T-helper 2 cell (primary cell): Measurements from ENCODE around the gene WDR46.
"Not testable (repeated sequence)": the region's sequence is repeated elsewhere in the genome, so short reads cannot be mapped to it uniquely, and the experiment has no call there.

Experiments
- DNase-seq, 5 experiments: peaks; one replicate each; pipeline versions ENCODE4 v3.0.0 to v3.0.0-alpha.2; 2012 to 2022

The WDR46 gene

DNA sequence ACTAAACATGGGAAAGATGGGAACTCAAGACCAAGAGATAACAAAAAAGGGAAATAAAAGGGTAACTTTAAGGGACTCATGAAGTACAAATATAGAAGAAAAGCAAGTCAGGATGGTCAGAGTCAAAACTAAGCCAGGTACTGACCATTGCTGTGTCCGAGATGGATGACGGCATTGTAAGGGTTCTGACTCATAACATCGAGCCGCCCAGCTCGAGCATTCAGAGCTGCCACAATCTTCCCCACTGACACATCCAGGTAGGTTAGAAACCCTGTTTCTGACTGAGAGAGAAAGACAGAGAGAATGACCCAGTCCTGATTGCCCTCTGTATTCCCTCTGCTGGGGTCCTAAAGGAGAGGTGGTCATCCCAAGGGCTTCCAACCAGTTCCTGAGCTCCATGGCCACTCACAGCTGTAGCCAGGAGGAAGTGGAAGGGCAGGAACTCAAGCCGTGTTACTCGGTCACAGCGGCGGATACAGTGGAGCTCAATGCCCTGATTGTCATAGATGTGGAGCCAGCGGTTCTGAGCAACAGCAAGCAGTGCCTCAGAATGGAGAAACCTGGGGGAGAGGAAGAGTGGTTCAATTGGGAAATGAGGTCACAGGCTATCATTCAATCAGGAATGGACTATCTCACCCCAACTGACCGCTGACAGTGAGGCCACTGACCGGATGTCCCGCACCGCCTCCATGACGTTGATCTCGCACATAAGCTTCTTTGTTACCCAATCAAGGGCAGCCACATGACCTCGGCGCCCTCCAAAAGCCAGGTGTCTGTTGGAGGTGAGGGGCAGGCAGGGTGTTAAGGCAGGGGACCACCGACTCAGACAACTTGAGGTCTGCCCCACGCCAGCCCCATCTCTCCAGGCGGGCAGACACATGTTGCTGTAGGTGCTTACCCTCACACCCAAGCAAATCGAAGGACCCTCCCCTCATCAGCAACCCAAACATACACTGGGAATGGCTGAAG is 1.8 kb downstream of the WDR46 start:
- DNase-seq = no peak

DNA sequence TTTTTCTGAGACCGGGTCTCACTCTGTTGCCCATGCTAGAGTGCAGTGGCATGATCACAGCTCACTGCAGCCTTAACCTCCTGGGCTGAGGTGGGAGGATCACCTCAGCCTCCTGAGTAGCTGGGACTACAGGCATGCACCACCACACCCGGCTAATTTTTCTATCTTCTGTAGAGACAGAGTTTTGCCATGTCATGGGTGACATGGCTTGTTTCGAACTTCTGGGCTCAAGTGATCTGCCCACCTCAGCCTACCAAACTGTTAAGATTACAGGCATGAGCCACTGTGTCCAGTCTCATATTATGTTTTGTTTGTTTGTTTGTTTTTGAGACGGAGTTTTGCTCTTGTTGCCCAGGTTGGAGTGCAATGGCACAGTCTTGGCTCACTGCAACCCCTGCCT is 3.8 kb downstream of the WDR46 start:
- not testable (repeated sequence) for DNase-seq

DNA sequence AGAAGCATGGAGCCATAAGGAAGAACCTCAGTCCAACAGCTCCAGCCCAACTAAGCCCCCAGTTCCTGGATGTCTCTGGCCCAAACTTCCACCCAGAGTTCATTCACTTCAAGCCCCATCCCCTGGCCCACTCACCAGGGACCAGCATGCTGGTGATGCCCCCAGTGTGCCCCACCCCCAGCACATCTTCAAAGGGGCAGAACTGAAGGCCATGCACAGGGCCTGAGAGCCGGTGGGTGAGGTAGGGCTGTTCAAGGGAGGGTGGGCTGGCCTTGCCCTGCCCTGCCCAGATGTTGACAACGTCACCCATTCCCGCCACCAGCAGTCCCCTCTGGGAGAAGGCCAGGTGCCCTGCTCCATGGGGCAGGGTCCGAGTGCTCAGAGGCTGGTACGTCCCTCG is 8.5 kb downstream of the WDR46 start:
- no peak for DNase-seq

DNA sequence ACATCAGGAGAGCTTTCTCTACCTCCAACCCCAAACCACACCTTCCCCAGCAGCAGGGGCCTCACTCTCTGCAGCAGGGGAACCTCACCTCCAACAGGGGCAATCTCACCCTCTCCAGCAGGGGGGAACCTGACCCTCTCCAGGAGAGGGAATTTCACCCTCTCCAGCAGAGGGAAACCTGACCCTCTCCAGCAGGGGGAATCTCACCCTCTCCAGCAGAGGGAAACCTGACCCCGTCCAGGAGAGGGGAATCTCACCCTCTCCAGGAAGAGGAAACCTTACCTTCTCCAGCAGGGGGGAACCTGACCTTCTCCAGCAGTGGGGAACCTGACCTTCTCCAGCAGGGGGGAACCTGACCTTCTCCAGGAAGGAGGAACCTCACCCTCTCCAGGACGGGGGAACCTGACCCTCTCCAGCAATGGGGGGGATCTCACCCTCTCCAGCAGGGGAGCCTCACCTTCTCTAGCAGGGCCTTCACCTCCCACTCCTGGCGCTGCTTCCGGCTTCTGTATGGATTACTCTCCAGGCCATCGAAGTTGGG is 9.0 kb downstream of the WDR46 start:
- peak in 1 of 5 experiments; percentile 15 for DNase-seq

DNA sequence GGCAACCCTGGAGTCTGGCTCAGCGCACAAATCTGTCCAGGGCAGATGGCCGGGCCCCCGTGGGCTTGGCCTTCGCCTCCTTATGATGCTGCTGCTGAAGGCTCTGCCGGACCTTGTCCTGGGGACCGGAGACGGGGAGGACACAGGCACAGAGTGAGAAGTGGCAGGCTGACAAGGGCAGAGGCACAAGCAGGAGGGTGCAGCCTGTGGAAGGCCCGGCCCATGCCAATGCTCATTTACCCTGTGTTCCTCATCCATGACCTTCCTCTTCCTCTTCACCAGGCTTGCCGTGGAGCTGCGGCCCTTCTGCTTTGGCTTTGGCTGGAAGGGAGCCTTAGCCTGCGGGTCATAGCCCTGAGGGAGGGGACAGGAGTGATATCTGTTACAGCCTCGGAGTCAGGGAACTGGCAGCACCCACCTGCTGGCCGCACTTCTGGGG is 9.8 kb downstream of the WDR46 start:
- no peak for DNase-seq

DNA sequence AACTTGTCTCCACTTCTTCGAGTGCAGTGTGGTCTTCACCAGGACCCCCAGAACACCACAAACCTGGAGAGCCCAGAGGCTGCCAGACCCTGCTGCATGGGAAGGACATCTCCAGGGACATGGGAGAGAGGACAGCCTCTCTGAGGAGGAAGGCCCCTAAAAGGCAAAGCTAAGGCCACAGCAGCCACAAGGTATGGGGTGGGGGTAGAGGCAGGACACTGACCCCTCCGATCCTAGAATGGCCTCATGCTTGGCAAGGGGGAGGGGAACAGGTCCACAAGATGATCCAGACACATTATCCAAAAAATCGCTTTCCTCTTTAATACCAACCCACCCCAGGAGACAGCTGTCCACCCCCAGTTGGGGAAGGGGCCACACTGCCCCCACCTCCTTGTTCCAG is 10.2 kb downstream of the WDR46 start:
- no peak for DNase-seq

DNA sequence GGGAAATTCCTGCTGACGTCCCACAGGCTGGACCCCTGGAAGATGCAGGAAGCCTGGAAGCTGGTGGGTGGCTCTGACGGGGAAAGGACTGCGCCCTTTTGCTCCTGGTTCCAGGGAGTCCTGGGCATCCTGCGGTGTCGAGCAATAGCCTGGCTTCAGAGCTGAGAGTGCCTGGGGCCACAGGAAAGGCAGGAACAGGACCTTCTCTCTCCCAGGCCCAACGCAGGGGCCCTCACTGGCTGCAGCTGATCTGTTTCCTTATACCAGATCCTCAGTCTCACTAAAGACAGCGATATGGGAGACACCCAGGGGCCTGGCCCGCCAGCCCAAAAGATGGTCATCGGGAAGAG is 10.7 kb downstream of the WDR46 start:
- DNase-seq = no peak

DNA sequence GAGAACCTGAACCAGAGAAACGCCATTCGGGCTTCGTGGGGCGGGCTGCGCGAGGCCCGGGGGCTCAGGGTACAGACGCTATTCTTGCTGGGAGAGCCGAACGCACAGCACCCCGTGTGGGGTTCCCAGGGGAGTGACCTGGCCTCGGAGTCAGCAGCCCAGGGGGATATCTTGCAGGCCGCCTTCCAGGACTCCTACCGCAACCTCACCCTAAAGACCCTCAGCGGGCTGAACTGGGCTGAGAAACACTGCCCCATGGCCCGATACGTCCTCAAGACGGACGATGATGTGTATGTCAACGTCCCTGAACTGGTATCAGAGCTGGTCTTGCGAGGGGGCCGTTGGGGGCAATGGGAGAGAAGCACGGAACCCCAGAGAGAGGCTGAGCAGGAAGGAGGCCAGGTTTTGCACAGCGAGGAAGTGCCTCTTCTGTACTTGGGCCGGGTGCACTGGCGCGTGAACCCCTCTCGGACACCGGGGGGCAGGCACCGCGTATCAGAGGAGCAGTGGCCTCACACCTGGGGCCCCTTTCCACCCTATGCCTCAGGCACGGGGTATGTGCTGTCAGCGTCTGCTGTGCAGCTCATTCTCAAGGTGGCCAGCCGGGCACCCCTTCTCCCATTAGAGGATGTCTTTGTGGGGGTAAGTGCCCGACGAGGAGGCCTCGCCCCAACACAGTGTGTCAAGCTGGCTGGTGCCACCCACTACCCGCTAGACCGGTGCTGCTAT is 11.2 kb downstream of the WDR46 start:
- peak in 1 of 5 experiments; percentile 57 for DNase-seq

DNA sequence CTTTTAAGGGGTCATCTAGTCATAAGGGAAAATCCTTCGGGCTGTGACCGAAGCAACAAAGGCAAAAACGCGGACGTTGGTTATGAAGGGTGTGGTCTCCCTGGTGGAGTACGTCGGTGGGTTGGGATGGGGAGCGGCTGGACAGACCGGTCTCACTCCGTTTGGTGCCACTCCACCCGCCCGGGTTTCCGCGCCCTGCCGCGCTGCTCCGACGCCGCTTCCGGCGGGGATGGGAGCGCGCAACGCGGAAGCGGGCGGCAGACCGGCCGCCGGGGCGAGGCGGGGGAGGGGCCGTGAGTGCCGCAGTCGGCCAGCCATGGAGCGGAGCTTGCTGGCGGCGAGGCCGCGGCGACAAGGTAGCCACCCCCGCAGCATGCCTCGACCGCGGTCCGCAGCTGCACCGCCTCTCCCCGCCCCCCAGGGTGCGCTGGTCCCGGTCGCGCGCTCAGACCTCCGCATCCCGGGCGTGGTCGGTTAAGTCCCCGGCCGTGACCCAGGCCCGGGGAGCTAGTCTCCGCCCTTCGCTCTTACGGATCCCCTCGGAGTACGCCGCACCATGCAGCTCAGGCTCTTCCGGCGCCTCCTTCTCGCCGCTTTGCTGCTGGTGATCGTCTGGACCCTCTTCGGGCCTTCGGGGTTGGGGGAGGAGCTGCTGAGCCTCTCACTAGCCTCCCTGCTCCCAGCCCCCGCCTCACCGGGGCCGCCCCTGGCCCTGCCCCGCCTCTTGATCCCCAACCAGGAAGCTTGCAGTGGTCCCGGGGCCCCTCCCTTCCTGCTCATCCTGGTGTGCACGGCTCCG is 12.0 kb downstream of the WDR46 start, which contains the start of gene B3GALT4:
B3GALT4 (plus strand) TSS at position 260 of the 799 bp plus-strand sequence; CDS start at position 557, 297 bp downstream.
- DNase-seq = peak; percentile 43 to 90 (median 63)

DNA sequence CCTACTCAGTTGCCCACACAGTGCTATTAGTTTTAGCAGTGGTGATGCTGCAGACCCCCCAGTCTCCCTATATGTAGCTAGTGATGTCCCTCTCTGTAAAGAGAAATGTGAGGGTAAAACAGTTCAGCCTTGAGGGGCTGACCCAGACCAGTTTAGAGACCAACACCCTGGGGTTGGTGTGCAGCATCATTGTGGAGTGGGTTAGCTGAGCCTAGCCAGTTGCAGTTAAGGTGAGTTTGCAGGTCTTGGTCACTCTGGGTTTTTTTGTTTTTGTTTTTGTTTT is 12.5 kb downstream of the WDR46 start:
- DNase-seq = no peak

DNA sequence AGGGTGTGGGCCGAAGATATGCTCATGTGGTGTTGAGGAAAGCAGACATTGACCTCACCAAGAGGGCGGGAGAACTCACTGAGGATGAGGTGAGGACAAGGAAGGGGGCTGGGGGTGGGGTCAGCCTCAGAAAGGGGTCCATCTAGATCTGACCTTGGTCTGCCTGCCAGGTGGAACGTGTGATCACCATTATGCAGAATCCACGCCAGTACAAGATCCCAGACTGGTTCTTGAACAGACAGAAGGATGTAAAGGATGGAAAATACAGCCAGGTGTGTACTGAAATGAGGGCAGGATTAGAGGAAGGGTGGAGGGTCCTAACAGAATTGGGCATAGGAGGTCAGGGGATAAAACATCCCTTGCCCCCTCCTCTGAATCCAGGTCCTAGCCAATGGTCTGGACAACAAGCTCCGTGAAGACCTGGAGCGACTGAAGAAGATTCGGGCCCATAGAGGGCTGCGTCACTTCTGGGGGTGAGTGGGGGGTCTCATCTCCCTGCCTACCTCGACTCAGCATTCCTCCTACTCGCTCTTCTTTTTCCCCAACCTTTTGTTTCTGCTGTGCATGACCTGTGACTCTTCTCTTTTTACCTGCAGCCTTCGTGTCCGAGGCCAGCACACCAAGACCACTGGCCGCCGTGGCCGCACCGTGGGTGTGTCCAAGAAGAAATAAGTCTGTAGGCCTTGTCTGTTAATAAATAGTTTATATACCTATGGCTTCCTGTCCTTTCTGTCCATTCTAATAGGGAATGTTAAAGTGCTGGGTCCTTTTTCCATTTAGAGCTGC is 13.1 kb downstream of the WDR46 start:
- DNase-seq = not testable (repeated sequence)

DNA sequence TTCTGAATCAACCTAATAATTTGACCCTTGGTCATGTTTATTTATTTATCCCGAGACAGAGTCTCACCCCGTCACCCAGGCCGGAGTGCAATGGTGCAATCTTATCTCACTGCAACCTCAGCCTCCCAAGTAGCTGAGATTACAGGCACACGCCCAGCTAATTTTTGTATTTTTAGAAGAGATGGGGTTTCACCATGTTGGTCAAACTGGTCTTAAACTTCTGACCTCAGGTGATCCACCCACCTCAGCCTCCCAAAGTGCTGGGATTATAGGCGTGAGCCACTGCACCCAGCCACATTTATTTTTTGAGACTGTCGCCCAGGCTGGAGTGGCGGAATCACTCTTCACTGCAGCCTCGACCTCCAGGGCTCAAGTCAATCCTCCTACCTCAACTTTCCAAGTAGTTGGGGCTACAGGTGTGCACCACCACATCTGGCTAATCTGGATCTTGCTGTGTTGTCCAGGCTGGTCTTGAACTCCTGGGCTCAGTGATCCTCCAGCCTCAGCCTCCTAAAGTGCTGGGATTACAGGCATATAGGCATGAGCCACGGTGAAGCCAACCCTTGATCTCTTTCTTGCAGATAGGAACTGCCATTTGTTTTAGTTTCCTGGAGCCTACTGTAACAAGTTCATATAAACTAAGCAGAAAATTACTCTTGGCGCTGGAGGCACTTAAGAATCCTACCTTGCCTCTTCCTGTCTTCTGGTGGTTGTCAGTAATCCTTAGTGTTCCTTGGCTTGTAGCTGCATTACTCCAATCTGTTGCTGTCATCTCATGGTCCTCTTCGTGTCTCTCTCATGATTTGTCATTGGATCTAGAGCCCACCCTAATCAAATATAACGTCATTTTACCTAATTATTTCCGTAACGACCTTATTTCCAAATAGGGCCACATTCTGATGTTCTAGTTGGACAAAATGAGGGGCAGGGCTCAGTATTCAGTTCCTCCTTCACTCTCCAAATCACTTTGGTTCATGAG is 14.8 kb downstream of the WDR46 start:
- DNase-seq = no peak

DNA sequence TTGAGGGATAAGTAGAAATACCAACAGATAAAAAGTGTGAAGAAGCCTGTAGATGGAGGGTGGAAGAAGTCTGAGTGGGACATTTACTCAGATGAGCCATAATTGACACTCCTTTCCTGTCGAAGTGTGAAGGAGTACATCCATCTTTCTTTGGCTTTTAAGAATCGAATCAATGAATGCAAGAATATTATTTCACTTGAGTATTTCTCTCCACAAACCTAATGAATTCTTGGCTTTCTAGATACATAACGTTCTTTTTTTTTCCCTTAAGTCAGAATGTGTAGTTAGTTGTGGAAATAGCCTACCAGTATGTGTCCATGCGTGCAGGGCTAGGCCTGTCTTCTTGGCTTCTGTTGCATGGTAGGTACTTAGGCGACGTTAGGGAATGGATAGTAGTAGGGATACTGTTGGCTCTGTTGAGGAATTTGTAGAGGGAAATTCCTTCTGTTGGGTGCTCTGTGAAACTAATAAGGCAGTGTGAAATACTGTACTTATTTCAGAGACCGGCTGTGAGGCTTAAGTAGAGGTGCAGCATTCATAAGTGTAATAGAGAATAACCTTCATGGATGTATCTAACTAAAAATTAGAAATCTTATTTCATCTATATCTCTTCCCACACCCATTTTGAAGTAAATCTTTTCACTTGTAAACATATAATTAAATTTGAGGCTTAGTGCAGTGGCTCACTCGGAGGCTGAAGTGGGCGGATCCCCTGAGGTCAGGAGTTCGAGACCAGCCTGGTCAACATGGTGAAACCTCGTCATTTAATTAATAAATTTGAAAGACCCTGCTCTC is 15.7 kb downstream of the WDR46 start:
- DNase-seq = no peak

DNA sequence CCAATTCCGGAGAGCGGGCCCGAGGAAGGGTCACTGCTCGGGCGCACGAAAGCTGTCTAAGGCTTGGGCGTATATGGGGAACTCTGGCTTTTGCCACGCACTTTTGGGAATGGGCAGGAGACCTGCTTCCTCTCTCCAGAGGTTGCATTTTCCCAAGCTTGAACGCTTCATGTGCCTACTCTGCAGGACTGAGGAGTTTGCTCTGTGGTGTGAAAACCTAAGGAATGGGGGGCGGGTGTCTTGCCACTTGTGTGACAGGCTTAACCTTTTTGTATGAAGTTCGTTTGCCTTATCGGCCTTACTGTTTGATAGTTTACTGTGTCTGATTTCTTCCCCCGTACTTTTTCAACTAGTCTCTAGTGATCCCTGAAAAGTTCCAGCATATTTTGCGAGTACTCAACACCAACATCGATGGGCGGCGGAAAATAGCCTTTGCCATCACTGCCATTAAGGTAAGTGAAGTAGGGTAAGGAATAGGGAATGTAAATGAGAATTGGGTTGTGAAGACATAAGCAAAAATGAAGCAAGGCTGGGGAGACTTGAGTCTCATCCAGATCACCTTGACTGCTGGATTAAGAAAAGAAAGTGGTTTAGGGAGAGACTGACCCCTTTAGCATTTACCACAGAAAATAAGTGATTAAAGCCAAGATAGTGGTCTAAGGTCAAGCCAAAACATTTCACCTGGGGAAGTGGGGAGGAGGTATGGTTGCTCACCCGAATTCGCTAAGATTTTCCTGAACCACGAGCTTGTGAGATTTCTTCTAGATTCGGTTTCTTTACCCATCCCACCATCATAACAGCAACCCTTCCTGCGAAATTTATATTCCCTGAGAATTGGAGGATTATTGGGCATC is 16.5 kb downstream of the WDR46 start:
- DNase-seq = no peak

DNA sequence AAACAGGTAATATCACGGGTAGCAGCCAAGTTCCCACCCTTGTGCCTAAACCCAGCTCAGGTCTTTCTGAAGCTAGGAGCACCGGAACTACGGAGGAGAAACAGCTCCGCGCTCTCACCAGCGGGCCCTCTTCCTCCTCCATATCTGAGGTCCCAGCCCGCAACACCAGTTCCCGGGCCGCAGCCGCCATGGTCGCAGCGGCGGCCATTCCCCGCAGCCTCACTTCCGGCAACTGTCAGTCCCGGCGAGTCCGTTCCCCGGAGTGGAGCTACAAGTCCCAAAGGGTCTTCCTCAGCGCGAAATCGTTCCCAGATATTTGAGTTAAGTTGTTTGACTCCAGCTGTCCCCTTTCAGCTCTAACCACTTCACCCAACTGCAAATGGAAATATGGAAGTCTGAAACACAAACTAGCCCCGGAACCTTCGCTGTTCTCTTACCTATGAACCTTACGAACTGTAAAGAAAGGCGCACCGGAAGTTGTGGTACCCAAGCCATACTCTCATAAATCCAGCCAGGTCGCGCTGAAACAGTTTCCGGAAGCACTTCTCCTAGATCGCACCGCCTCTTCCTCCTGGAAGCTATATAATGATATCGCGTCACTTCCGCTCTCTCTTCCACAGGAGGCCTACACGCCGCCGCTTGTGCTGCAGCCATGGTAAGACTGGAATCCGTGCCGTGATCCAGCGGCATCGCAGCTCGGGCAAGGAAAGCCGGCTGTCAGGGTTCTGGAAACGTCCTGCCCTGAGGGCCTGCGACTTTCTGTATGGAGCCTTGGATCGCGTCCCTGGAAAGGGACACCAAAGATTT is 17.4 kb downstream of the WDR46 start, which contains the start of the genes RPS18 and VPS52:
RPS18 (plus strand) TSS at position 608 of the 807 bp plus-strand sequence; CDS start at position 653, 45 bp downstream.
VPS52 (minus strand) TSS at position 409 of the 807 bp plus-strand sequence; CDS start at position 208, 201 bp downstream.
- DNase-seq = peak; percentile 69 to 99 (median 89)

DNA sequence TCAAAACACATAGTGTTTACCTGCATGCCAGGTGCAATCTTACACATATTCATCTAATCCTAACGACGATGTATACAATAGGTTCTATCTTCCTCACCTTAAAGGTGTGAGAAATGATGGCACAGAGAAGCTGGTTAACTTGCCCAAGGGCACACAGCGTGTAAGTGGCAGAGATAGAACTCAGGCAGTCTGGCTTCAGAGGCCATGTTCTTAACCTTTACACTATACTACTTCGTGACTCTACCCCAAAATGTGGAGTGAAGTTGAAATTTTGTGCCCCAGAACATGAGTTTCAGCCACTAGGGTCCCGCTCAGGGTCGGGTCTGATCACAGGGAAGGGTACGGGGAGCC is 17.9 kb downstream of the WDR46 start:
- DNase-seq = no peak

DNA sequence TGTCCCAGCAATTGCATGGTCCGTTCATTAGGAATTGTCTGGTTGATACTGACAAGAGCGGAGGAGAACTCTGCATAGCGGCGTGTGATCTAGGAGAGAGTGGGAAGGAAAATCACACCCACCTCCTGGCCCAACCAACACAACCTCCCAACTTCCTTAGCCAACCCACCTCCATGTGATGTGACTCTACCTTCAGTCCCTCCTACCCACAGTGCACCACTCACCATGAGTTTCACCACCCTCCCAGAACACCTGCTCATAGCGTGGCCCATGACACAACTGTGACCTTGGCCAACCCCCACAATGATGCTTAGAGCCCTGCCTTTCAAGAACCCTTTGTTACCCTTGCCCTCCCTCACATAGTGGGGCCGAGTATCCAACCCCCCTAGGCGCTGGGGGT is 25.0 kb downstream of the WDR46 start:
- no peak for DNase-seq

DNA sequence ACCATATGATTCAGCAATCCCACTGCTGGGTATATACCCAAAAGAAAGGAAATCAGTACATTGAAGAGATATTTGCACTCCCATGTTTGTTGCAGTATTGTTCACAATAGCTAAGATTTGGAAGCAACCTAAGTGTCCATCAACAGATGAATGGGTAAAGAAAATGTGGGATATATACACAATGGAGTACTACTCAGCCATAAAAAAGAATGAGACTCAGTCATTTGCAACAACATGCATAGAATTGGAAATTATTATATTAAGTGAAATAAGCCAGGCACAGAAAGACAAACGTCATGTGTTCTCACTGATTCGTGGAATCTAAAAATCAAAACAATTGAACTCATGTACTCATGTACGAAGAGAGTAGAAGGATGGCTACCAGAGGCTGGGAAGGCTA is 26.5 kb downstream of the WDR46 start:
- not testable (repeated sequence) for DNase-seq
